Temporal lobe (tissue), 1 donor: Measurements from ENCODE around the gene RASGRP2. TPM values are rescaled to one million over a fixed set of nuclear protein-coding genes. Genes with fewer than 3 reads are reported as not detected.

Experiments used
- total RNA-seq: library from RNA; depleted of rRNA; stranded (reverse); fragments of >200 nt; gene quantifications from one replicate; pipeline ENCODE4 v1.2.3, GENCODE V29; 2014

Gene RASGRP2
- total RNA-seq, 1 donor from 2014 or later: 22.9 TPM

Other genes with a start within 250 kb of the RASGRP2 start
- not detected for gene SLC22A11, start 188.2 kb downstream of the RASGRP2 start, total RNA-seq
- not detected for gene SLC22A12, start 152.9 kb downstream of the RASGRP2 start, total RNA-seq
- gene NRXN2, start 20.9 kb downstream of the RASGRP2 start, total RNA-seq: 157 TPM
- 1.5 TPM for gene PYGM, start 15.8 kb upstream of the RASGRP2 start, total RNA-seq
- gene SF1, start 34.4 kb upstream of the RASGRP2 start, total RNA-seq: 93.2 TPM
- gene MAP4K2, start 59.1 kb upstream of the RASGRP2 start, total RNA-seq: 7.4 TPM
- gene MEN1, start 66.4 kb upstream of the RASGRP2 start, total RNA-seq: 15.0 TPM
- 0.25 TPM for gene CDC42BPG, start 100.5 kb upstream of the RASGRP2 start, total RNA-seq
- 17.7 TPM for gene EHD1, start 134.5 kb upstream of the RASGRP2 start, total RNA-seq
- 5.7 TPM for gene ATG2A, start 173.1 kb upstream of the RASGRP2 start, total RNA-seq
- 26.6 TPM for gene PPP2R5B, start 180.5 kb upstream of the RASGRP2 start, total RNA-seq
- not detected for gene GPHA2, start 191.8 kb upstream of the RASGRP2 start, total RNA-seq
- not detected for gene MAJIN, start 228.0 kb upstream of the RASGRP2 start, total RNA-seq